ENCODE measurements around the gene NIT1.

DNA sequence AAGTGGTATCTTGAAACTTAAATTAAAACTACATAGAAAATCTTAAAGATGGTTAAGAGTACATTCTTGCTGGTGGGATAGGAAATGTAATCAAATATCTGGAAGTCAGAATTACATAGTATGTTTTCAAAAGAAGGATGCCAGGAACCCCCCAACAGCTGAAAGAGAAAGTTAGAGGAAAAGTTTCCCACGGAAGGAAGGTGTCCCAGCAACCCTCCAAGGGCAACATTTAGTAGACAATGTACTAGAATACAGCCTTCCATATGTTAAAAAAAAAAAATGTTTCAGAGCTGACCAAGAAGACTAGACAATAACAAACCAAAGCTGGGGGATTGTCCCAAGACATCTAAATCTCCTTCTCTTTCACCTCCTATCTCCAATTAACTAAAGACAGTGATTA, 12.4 kb downstream of the NIT1 start:
- TF ChIP-seq, protein P1, sequence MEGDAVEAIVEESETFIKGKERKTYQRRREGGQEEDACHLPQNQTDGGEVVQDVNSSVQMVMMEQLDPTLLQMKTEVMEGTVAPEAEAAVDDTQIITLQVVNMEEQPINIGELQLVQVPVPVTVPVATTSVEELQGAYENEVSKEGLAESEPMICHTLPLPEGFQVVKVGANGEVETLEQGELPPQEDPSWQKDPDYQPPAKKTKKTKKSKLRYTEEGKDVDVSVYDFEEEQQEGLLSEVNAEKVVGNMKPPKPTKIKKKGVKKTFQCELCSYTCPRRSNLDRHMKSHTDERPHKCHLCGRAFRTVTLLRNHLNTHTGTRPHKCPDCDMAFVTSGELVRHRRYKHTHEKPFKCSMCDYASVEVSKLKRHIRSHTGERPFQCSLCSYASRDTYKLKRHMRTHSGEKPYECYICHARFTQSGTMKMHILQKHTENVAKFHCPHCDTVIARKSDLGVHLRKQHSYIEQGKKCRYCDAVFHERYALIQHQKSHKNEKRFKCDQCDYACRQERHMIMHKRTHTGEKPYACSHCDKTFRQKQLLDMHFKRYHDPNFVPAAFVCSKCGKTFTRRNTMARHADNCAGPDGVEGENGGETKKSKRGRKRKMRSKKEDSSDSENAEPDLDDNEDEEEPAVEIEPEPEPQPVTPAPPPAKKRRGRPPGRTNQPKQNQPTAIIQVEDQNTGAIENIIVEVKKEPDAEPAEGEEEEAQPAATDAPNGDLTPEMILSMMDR (IDR thresholded peaks at IDR 0.05; ENCODE audit: control extremely low read depth in 1 of 3, insufficient read depth in 1 of 3, low read depth in 1 of 3, low read length in 3 of 3) = no peak
- TF ChIP-seq FOSL1 (IDR thresholded peaks at IDR 0.05; ENCODE audit: insufficient read depth, low read depth, low read length) (no peak), EP300 (IDR thresholded peaks at IDR 0.05; ENCODE audit: borderline replicate concordance in 1 of 2, low read depth in 2 of 2, low read length in 2 of 2) (no peak)
- TF ChIP-seq, protein P2, sequence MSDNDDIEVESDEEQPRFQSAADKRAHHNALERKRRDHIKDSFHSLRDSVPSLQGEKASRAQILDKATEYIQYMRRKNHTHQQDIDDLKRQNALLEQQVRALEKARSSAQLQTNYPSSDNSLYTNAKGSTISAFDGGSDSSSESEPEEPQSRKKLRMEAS (IDR thresholded peaks at IDR 0.05) = no peak
- TF ChIP-seq, protein P3, sequence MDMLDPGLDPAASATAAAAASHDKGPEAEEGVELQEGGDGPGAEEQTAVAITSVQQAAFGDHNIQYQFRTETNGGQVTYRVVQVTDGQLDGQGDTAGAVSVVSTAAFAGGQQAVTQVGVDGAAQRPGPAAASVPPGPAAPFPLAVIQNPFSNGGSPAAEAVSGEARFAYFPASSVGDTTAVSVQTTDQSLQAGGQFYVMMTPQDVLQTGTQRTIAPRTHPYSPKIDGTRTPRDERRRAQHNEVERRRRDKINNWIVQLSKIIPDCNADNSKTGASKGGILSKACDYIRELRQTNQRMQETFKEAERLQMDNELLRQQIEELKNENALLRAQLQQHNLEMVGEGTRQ (IDR thresholded peaks at IDR 0.05; ENCODE audit: low read length) = no peak

Data from H1 (cell line).